ENCODE measurements around the gene ASNS.

Gene ASNS

DNA sequence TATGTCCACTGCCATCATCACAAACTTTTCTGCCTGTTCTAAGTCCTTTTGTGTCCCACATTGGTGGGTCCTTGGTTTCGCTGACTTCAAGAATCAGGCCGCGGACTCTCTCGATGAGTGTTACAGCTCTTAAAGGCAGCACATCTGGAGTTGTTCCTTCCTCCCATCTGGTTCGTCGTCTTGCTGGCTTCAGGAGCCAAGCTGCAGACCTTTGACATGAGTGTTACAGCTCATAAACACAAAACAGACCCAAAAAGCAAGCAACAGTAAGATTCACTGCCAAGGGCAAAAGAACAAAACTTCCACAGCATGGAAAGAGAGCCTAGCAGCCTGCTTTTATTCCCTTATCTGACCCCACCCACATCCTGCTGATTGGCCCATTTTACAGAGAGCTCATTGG, 30.2 kb downstream of the ASNS start:
- no peak for DNase-seq

DNA sequence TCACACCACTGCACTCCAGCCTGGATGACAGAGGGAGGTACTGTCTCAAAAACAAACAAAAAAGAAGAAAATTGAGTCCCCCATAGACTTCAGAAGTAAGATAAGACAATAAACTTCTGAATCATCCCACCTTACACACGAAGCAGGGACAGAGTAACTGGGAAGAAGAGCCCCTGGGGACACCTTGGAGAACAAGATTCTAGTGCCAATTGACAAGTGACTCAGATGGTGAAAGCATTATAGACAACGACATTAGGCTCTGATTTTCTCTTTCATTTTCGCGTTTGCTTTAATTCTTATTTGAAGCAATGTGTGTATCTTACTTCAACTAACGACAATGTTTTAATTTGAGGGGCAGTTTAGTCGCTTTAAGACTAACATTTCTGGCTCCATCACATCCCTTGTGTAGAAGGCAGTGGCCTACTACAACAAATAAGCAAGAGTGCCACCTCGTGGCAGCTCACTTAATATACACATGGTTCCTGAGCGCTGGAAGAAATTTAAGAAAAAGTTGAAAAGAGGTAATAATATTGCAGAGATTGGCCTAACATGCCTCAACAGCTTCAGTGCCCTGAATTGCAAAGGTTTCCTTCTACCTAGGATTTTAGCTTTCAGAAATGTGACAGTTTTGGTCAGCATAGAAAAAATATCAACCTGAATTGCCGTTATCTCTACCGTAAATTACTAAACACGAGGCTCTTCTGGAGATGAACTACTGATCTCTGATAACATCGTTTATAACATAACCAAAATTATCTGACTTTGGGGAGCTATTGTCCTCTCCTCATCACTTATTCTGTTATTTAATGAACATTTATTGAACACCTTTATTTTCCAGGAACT, 36.7 kb downstream of the ASNS start:
- peak; percentile 18 for DNase-seq

DNA sequence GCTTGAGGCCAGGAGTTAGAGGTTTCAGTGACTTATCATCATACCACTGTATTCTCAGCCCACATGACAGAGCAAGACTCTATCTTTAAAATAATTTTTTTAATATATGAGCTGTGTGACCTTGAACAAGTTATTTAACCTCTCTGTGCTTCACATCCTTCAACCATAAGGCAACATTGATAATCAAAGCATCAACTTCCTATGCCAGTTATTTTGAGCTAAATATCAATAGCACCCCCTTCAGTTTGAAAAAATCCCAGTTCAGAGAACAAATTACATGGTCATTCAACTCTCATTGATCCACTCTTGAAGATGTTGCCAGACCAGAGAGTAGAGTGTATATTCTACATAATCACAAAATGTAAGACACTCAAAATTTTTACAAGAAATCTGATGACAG, 53.0 kb downstream of the ASNS start:
- no peak for DNase-seq

DNA sequence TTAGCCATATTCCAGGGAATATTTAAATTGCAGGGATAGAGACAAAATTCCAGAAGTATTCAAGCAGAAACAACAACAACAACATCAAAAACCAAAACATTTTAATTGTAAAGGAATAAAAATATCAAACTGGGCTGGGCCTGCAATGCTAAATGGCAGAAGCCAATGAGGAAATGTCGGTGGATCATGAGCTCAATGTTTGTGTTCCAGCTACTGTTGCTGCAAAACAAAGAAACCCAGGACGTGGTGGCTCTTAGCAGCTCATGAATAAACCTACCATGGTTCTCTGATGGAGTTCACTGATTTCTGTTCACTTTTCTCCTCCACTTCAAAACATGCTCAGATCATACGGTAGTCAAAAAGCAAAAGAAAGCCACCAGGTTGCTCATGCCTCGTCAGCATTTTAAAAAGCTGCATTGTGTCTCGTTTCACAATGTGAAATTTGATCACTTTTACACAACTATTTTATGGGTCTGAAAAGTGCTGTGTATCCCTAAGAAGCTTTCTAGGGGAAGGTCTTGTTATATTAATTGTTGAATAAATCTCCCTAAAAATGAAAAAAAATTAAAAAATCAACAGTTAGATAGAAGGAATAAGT, 54.0 kb downstream of the ASNS start:
- no peak for DNase-seq
